ENCODE measurements around the gene CEP68. TPM values are rescaled to one million over a fixed set of nuclear protein-coding genes. Genes with fewer than 3 reads are reported as not detected.
A peak's percentile ranks its signal among the peaks of the same experiment; 100 is the strongest.
"Not testable (repeated sequence)": the region's sequence is repeated elsewhere in the genome, so short reads cannot be mapped to it uniquely, and the experiment has no call there.

Gene CEP68
- total RNA-seq, 2 donors from 2014 or later = 4.1 to 4.2 TPM

GRCh38 chr2:65026704-65027464, 29.3 kb upstream of the CEP68 start:
- Mint-ChIP-seq H3K27ac (no peak overlapping the region), H3K36me3 (no peaks in the 10 kb centered on the region), H3K9me3 (no peaks in the 10 kb centered on the region)
- no peak for ATAC-seq
- DNase-seq (ENCODE audit: low spot score in 2 of 2) = no peak

GRCh38 chr2:65027616-65028244, 28.5 kb upstream of the CEP68 start:
- no peak for DNase-seq (ENCODE audit: low spot score in 2 of 2)
- no peak for ATAC-seq
- Mint-ChIP-seq H3K27ac (no peak overlapping the region), H3K9me3 (no peaks in the 10 kb centered on the region), H3K36me3 (no peaks in the 10 kb centered on the region)

GRCh38 chr2:65030476-65031332, 25.5 kb upstream of the CEP68 start:
- no peaks in the 10 kb centered on the region for H3K9me3 Mint-ChIP-seq
- DNase-seq (ENCODE audit: low spot score in 2 of 2) = no peak
- ATAC-seq = no peak
- H3K36me3 Mint-ChIP-seq = no peaks in the 10 kb centered on the region
- peak overlapping the region in 1 of 2 donors; percentile 64 for H3K27ac Mint-ChIP-seq

GRCh38 chr2:65031341-65032018, 24.7 kb upstream of the CEP68 start:
- peak overlapping the region in 1 of 2 donors; percentile 64 for H3K27ac Mint-ChIP-seq
- peak; percentile 45 to 60 for ATAC-seq
- no peaks in the 10 kb centered on the region for H3K36me3 Mint-ChIP-seq
- no peak for DNase-seq (ENCODE audit: low spot score in 2 of 2)
- H3K9me3 Mint-ChIP-seq = no peaks in the 10 kb centered on the region

- H3K27ac Mint-ChIP-seq = peak overlapping the region in 1 of 2 donors; percentile 64
- ATAC-seq = peak in 1 of 2 donors; percentile 31
- H3K36me3 Mint-ChIP-seq = no peaks in the 10 kb centered on the region
- H3K9me3 Mint-ChIP-seq = no peaks in the 10 kb centered on the region
- DNase-seq (ENCODE audit: low spot score in 2 of 2) = no peak
Observed at GRCh38 chr2:65032019-65032975, 23.9 kb upstream of the CEP68 start.

- no peak for DNase-seq (ENCODE audit: low spot score in 2 of 2)
- Mint-ChIP-seq H3K9me3 (no peaks in the 10 kb centered on the region), H3K36me3 (no peaks in the 10 kb centered on the region), H3K27ac (no peak overlapping the region)
- ATAC-seq = peak in 1 of 2 donors; percentile 46
Observed at GRCh38 chr2:65033178-65033577, 23.0 kb upstream of the CEP68 start.

GRCh38 chr2:65033667-65034066, 22.5 kb upstream of the CEP68 start:
- peak in 1 of 2 donors; percentile 19 for ATAC-seq
- not testable (repeated sequence) for DNase-seq (ENCODE audit: low spot score in 2 of 2); H3K27ac Mint-ChIP-seq; H3K36me3 Mint-ChIP-seq; H3K9me3 Mint-ChIP-seq

- DNase-seq (ENCODE audit: low spot score in 2 of 2) (no peak), ATAC-seq (no peak)
- Mint-ChIP-seq H3K9me3 (no peaks in the 10 kb centered on the region), H3K36me3 (no peaks in the 10 kb centered on the region), H3K27ac (no peak overlapping the region)
Observed at GRCh38 chr2:65035351-65035943, 20.8 kb upstream of the CEP68 start.

- H3K36me3 Mint-ChIP-seq = no peaks in the 10 kb centered on the region
- H3K9me3 Mint-ChIP-seq = no peaks in the 10 kb centered on the region
- DNase-seq (ENCODE audit: low spot score in 2 of 2) (no peak), ATAC-seq (no peak)
- H3K27ac Mint-ChIP-seq = no peak overlapping the region
Observed at GRCh38 chr2:65037178-65037577, 19.0 kb upstream of the CEP68 start.

GRCh38 chr2:65039640-65040039, 16.6 kb upstream of the CEP68 start:
- Mint-ChIP-seq H3K36me3 (peaks cover 12 to 15% of the 10 kb centered on the region in 2 donors), H3K9me3 (peaks cover 5 to 6% of the 10 kb centered on the region in 2 donors), H3K27ac (peak overlapping the region in 1 of 2 donors; percentile 7)
- DNase-seq (ENCODE audit: low spot score in 2 of 2) (no peak), ATAC-seq (no peak)

- Mint-ChIP-seq H3K36me3 (peaks cover 18 to 20% of the 10 kb centered on the region in 2 donors), H3K9me3 (peaks cover 6 to 10% of the 10 kb centered on the region in 2 donors), H3K27ac (no peak overlapping the region)
- DNase-seq (ENCODE audit: low spot score in 2 of 2) (peak; percentile 75 to 79), ATAC-seq (peak; percentile 94 to 95)
Observed at GRCh38 chr2:65040400-65041261, 15.6 kb upstream of the CEP68 start.

- peaks cover 6 to 10% of the 10 kb centered on the region in 2 donors for H3K9me3 Mint-ChIP-seq
- no peak overlapping the region for H3K27ac Mint-ChIP-seq
- H3K36me3 Mint-ChIP-seq = peaks cover 19 to 20% of the 10 kb centered on the region in 2 donors
Observed at GRCh38 chr2:65043001-65043400, 13.2 kb upstream of the CEP68 start.

GRCh38 chr2:65044097-65044735, 12.0 kb upstream of the CEP68 start:
- Mint-ChIP-seq H3K27ac (peak overlapping the region in 1 of 2 donors; percentile 6), H3K9me3 (peaks cover 6 to 10% of the 10 kb centered on the region in 2 donors), H3K36me3 (peaks cover 19 to 24% of the 10 kb centered on the region in 2 donors)
- DNase-seq (ENCODE audit: low spot score in 2 of 2) = no peak
- no peak for ATAC-seq

More at GRCh38 chr2:65043001-65043400, 13.2 kb upstream of the CEP68 start:
- DNase-seq (ENCODE audit: low spot score in 2 of 2) (no peak), ATAC-seq (no peak)

- no peak overlapping the region for H3K27ac Mint-ChIP-seq
- no peak for ATAC-seq
- peaks cover 19 to 24% of the 10 kb centered on the region in 2 donors for H3K36me3 Mint-ChIP-seq
- no peak for DNase-seq (ENCODE audit: low spot score in 2 of 2)
- peaks cover 6 to 10% of the 10 kb centered on the region in 2 donors for H3K9me3 Mint-ChIP-seq
Observed at GRCh38 chr2:65045651-65046050, 10.6 kb upstream of the CEP68 start.

Measured in activated naive CD4-positive, alpha-beta T cell treated with anti-CD3 and anti-CD28 coated beads, Interleukin-2, amount 50 U/mL, for 72 hours (primary cell).